ENCODE measurements around the gene DNAH2. TPM values are rescaled to one million over a fixed set of nuclear protein-coding genes. Genes with fewer than 3 reads are reported as not detected.

The DNAH2 gene
- total RNA-seq, 2 experiments from 2014 or later, result not detected

DNA sequence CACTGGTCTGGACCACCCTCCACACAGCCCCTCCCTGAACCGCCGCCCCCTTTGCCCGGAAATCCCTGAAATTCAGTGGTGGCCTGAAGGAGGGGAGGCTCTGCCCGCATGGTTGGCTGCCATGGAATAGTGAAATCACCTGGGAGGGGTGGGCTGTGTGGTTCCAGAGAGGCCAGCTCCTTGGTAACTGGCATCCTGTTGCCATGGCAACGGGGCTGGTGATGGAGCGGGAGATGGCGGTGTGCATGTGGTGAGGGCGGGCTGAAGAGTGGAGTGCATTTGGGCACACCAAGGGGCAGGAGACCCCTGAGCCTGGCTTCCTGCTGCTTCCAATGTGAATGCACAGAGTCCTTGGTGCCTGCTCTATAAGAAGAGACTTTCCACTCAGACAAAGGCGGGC is 10.1 kb upstream of the DNAH2 start:
- Histone ChIP-seq H3K36me3 (ENCODE audit: insufficient read depth, low read length) (no peaks in the 10 kb centered on the region), H3K4me3 (ENCODE audit: low read depth, low read length, poor library complexity, severe bottlenecking) (no peak overlapping the region), H4K20me1 (ENCODE audit: insufficient read depth, low read length) (no peaks in the 10 kb centered on the region; the same call in 1 of the 2 replicates), H3K9me3 (ENCODE audit: low read length) (no peaks in the 10 kb centered on the region), H3K9me2 (ENCODE audit: insufficient read depth, low read length) (0 out of 2 replicates have a peak, but pooled peaks cover 4% of the 10 kb centered on the region), H2AFZ (ENCODE audit: low read length) (no peak overlapping the region), H3K27ac (ENCODE audit: low read depth, low read length, poor library complexity, severe bottlenecking) (no peak overlapping the region), H3K4me2 (ENCODE audit: low read length) (no peak overlapping the region), H3K79me2 (ENCODE audit: insufficient read depth, low read depth, low read length) (no peaks in the 10 kb centered on the region), H3K4me1 (ENCODE audit: insufficient read depth, low read length, poor library complexity, severe bottlenecking) (peaks cover 10% of the 10 kb centered on the region)
- POLR2A ChIA-PET, result interaction anchor here (0.6 kb wide), 1 partner anchor 431 kb away, joined by 3 read pairs; no protein-coding TSS in a partner anchor
- CTCF ChIA-PET (ENCODE audit: unreplicated experiment), result interaction anchor here (0.6 kb wide), 1 partner anchor 122 kb away, joined by 3 read pairs; no protein-coding TSS in a partner anchor
- no peak for DNase-seq (ENCODE audit: low spot score)
- TF ChIP-seq, protein P1, sequence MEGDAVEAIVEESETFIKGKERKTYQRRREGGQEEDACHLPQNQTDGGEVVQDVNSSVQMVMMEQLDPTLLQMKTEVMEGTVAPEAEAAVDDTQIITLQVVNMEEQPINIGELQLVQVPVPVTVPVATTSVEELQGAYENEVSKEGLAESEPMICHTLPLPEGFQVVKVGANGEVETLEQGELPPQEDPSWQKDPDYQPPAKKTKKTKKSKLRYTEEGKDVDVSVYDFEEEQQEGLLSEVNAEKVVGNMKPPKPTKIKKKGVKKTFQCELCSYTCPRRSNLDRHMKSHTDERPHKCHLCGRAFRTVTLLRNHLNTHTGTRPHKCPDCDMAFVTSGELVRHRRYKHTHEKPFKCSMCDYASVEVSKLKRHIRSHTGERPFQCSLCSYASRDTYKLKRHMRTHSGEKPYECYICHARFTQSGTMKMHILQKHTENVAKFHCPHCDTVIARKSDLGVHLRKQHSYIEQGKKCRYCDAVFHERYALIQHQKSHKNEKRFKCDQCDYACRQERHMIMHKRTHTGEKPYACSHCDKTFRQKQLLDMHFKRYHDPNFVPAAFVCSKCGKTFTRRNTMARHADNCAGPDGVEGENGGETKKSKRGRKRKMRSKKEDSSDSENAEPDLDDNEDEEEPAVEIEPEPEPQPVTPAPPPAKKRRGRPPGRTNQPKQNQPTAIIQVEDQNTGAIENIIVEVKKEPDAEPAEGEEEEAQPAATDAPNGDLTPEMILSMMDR (conservative IDR thresholded peaks at IDR 0.05; ENCODE audit: low read length), result no peak
- no peak for TF ChIP-seq EZH2phosphoT487 (IDR thresholded peaks at IDR 0.05; ENCODE audit: borderline replicate concordance, low read depth, low read length)
- no TSS peak for BruUV-seq (replicated peaks)
- intact Hi-C loops (cut with micrococcal nuclease; ENCODE audit: unreplicated experiment), result no loop called here

DNA sequence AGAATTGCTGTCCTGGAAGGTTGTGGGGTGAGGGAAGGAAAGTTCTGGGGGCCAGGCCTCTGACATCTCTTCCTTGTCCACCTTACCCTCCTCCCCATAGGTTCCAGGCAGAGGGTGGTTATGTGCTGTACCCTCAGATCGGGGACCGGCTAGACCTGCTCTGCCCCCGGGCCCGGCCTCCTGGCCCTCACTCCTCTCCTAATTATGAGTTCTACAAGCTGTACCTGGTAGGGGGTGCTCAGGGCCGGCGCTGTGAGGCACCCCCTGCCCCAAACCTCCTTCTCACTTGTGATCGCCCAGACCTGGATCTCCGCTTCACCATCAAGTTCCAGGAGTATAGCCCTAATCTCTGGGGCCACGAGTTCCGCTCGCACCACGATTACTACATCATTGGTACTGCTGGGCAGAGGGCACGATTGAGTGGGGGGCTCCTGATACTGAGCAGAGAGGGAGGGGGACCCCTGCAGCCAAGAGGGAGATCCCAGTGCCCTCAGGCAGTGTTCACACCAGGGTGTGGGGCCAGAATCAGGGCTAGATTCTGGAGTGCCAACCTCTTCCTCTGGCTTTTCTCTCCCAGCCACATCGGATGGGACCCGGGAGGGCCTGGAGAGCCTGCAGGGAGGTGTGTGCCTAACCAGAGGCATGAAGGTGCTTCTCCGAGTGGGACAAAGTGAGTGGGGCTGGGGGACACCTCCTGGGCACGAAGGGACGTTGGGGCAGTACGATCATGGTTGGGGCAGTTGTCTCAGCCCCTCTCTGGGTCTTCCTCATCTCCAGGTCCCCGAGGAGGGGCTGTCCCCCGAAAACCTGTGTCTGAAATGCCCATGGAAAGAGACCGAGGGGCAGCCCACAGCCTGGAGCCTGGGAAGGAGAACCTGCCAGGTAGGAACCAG is 9.4 kb upstream of the DNAH2 start:
- H3K9me2 ChIP-seq (ENCODE audit: insufficient read depth, low read length), result 0 out of 2 replicates have a peak, but pooled peaks cover 4% of the 10 kb centered on the region
- TF ChIP-seq EZH2phosphoT487 (IDR thresholded peaks at IDR 0.05; ENCODE audit: borderline replicate concordance, low read depth, low read length), result no peak
- TF ChIP-seq, protein P1 (conservative IDR thresholded peaks at IDR 0.05; ENCODE audit: low read length), result no peak
- no TSS peak for BruUV-seq (replicated peaks)
- H3K4me2 ChIP-seq (ENCODE audit: low read length), result no peak overlapping the region
- CTCF ChIA-PET (ENCODE audit: unreplicated experiment), result interaction anchor here (0.6 kb wide), 1 partner anchor 123 kb away, joined by 3 read pairs; no protein-coding TSS in a partner anchor
- no peaks in the 10 kb centered on the region; the same call in 1 of the 2 replicates for H4K20me1 ChIP-seq (ENCODE audit: insufficient read depth, low read length)
- POLR2A ChIA-PET, result interaction anchor here (0.7 kb wide), 1 partner anchor 18 kb away, joined by 3 read pairs; no protein-coding TSS in a partner anchor
- H3K4me1 ChIP-seq (ENCODE audit: insufficient read depth, low read length, poor library complexity, severe bottlenecking), result peaks cover 10% of the 10 kb centered on the region
- H3K4me3 ChIP-seq (ENCODE audit: low read depth, low read length, poor library complexity, severe bottlenecking), result no peak overlapping the region
- H3K9me3 ChIP-seq (ENCODE audit: low read length), result no peaks in the 10 kb centered on the region
- H2AFZ ChIP-seq (ENCODE audit: low read length), result no peak overlapping the region
- intact Hi-C loops (cut with micrococcal nuclease; ENCODE audit: unreplicated experiment), result no loop called here
- no peak overlapping the region for H3K27ac ChIP-seq (ENCODE audit: low read depth, low read length, poor library complexity, severe bottlenecking)
- DNase-seq (ENCODE audit: low spot score), result no peak
- H3K79me2 ChIP-seq (ENCODE audit: insufficient read depth, low read depth, low read length), result no peaks in the 10 kb centered on the region
- no peaks in the 10 kb centered on the region for H3K36me3 ChIP-seq (ENCODE audit: insufficient read depth, low read length)
